GM21825 (cell line): ENCODE results near the gene EHMT1.
"Not testable (repeated sequence)": the region's sequence is repeated elsewhere in the genome, so short reads cannot be mapped to it uniquely, and the experiment has no call there.

Experiments used
- ATAC-seq: cut with Tn5 transposase; IDR thresholded peaks from one replicate; pipeline ENCODE4 v1.9.1; 2021; ENCODE audit warnings: mild to moderate bottlenecking, moderate library complexity; ENCODE audit not compliant: unreplicated experiment

EHMT1 gene

GRCh38 chr9:137800196-137801022 lies 181.6 kb downstream of the EHMT1 start:
- ATAC-seq: no peak

DNA sequence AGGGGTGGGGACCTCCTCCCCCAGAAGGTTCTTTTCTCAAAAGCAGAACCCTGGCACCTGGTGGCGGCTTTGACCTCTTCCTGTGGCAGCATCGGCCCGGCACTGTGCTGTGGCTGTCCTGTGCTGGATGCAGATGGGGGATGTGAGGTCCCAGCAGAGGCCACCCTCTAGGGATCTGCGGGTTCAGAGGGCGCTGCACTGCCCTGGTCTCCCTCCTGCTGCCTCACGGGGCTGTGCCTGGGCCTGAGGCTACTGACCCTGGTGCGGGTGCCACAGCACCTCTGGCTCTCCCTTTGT lies 182.2 kb downstream of the EHMT1 start:
- no peak for ATAC-seq

- ATAC-seq: no peak
Observed at GRCh38 chr9:137802021-137802420, 183.2 kb downstream of the EHMT1 start.

DNA sequence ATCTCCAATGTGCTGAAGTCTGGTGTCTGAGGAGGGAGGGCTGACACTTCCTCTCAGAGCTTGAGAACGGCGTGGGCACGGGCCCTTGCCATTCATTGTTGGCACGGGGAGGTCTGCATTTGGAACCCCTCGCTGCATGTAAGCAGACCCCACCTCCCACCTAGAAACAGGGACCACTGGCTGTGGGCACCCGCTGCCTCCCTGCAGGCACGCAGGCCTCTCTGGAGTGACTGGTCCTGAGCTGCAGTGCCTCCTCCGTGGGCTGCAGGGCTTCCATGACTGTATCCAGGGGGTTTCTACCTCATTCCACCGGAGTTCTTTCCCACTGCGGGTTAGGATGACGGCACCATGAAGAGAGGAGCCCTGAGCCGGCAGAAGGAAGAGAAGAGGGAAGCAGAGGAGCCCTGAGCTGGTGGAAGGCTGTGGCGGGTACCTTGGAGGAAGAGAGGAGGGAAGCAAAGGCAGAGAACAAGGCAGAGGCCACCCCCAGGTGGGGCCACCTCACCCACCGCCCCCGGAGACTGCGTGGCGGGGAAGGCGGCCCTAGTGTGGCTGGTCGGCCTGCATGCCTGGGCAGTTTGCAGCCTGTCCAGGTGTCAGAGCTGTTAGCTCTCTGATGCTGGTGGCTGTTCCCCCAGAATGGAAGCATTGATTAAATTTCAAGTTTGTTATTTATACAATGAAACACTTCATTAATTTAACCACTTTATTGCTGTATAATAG lies 183.9 kb downstream of the EHMT1 start:
- ATAC-seq: no peak

DNA sequence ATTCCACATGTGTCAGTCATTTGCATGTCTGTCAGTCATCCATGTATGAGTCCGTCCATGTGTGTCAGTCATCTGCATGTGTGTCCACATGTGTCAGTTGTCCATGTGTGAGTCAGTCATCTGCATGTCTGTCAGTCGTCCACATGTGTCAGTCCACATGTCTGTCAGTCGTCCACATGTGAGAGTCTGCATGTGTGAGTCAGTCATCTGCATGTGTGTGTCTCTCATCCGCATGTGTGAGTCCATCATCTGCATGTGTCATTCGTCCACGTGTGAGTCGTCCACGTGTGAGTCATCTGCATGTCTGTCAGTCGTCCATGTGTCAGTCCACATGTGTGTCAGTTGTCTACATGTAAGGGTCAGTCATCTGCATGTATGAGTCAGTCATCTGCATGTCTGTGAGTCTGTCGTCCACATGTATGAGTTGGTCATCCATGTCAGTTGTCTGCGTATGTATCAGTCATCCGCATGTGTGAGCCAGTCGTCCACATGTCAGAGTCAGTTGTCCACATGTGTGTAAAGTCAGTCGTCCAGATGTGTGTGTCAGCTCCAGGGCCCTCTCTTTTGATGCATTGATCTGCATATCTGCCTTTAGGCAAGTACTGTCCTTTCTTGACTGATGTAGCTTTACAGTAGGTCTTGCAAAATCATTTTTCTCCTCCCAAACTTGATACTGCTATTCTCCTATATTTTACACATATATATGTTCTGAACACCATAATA lies 186.3 kb downstream of the EHMT1 start:
- no peak for ATAC-seq

DNA sequence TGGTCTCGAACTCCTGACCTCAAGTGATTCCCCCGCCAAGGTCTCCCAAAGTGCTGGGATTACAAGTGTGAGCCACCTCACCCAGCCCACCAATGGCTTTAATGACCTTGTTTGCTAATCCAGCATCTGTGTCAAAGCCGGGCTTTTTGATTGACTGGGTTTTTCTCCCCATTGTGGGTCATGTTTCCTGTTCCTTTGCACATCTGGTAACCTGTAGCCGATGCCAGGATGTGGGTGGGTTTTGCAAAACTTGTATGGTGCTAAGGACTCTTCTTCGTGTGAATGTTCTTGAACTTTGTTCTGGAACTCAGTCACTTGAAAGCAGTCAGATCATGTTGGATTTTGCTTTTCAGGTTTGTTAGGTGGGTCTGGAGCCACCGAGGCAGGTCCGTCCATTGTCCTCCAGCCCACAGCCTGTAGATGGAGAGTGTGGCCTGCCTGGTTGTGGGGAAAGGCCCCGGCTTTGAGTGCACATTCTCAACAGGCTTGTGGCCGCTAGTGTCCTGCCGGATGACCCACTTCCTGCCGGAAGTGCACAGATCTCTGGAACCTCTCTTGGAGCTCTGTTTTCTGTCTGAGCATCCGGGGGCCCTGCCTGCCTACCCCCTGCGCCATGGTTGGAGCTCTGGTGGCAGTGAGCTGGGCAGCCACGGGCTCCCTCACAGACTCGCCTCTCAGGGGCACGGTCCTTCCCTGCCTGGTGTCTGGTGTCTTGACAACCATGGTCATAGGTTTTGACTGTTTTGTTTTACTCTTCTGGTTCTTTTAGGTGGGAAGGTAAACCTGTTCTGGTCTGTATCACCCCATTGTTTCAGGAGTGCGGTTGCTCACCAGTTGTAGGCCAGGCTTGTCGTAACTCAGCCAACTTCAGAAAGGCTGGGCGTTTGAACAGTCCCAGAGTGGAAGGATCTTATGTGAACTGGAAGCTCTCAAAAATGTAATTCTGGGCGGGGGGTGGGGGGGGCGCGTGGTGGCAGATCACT lies 189.2 kb downstream of the EHMT1 start:
- no peak for ATAC-seq

DNA sequence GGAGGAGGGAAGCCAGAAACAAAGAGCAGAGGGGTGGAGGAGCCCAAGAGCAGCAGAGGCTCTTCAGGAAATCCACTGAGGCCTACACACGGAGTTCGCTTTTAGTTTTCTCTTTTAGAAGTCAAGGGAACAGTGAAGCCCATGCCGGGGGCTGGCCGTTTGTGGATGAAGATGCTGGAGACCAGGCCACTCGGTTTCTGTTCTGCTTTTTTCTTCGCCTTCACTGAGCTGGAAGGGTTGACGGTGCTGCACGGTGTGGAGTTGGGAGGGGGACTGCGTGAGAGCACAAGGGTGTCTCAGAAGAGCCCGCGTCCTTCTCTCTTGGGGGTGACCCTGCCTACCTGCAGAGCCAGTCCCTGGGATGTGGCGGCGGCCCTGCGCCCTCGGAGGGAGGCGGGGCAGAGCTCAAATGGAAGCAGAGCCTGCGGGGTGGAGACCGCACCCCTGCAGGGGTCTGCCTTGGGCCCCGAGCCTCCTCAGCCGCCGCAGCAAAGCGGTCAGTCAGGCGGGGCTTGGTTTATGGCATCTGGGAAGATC lies 190.3 kb downstream of the EHMT1 start:
- ATAC-seq: no peak

GRCh38 chr9:137809726-137810450 lies 191.1 kb downstream of the EHMT1 start:
- not testable (repeated sequence) for ATAC-seq

- ATAC-seq: no peak
Observed at GRCh38 chr9:137811283-137811870, 192.6 kb downstream of the EHMT1 start.

DNA sequence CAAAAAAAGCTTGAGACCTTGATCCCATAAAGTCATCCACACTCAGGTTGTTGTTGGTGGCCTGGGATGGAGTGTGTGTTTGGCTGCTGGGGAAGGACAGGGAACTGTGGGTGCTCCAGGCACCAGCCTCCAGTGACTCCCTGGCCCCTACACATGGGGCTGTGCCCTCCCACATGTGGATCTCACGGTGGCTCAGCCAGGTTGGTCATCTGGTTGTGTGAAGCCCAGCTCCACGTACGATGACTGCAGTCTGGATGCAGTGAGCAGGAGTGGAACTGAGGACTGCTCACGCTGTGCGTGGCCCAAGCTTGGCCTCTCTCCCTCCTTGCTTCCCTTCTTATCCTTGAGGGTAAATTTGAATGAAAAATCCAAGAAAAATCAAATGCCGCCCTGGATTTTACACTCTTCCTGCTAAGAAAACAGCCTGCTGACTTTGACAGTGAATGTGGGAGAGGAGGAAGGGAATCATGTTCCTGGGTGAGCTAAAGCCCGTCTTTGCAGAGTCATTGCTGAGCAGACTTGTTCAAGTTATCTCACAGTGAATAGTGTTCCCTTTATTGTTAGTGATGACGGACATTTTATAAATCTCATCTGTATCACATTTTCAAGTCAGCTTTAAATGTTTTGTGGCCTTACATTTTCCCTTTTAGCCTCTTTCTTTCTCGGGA lies 193.7 kb downstream of the EHMT1 start:
- ATAC-seq: no peak

DNA sequence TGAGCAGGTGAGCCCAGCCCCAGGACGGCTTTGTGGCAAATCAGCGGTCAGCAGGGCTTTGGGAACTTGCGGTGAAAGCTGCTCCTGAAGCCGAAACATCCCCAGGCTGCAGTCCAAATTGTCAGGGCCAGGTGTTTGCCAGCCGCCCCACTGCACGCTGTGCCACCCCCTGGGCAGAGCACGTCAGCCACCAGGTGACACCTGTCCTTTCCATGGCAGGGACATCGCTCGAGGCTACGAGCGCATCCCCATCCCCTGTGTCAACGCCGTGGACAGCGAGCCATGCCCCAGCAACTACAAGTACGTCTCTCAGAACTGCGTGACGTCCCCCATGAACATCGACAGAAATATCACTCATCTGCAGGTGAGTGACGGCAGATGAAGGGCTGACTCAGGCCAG lies 194.4 kb downstream of the EHMT1 start:
- no peak for ATAC-seq

DNA sequence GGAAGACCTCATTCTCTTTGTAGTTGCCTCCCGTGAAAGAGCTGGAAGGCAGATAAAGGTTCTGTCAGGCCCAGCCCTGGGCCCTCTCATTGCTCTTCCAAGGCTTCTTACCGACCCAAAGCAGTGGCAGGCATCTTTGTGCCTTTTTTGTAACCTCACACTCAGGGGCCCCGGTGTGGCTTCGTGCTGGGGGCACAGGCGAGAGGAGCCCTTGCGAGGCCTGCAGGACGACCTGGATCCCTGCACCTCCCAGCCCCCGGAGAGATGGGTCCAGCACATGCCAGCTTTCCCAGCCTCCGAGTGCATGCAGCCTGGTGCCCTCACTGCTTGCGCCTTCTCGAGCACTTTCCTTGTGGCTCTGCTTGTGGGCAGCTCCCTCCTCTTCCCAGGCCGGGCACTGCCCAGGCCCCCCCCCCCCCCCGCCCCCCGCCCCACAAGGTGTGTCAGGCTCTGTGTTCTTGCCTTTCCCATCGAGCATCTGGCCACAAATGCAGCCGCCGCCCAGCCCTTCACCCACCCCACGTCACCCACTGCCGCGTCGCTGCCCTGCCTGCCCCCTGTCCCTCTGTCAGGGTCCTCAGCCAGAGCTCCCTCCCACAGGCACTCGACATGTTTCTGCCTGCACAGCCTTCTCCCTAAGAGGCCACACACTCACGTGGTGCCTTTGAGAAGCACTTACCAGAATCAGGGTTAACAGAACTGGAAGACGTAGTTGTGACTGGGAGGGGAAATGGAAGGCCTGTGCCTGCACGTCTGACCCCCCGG lies 195.0 kb downstream of the EHMT1 start:
- ATAC-seq: no peak

GRCh38 chr9:137814436-137814835 lies 195.6 kb downstream of the EHMT1 start:
- ATAC-seq: no peak

- ATAC-seq: no peak
Observed at GRCh38 chr9:137814841-137815240, 196.0 kb downstream of the EHMT1 start.

GRCh38 chr9:137815256-137816255 lies 196.8 kb downstream of the EHMT1 start:
- no peak for ATAC-seq

DNA sequence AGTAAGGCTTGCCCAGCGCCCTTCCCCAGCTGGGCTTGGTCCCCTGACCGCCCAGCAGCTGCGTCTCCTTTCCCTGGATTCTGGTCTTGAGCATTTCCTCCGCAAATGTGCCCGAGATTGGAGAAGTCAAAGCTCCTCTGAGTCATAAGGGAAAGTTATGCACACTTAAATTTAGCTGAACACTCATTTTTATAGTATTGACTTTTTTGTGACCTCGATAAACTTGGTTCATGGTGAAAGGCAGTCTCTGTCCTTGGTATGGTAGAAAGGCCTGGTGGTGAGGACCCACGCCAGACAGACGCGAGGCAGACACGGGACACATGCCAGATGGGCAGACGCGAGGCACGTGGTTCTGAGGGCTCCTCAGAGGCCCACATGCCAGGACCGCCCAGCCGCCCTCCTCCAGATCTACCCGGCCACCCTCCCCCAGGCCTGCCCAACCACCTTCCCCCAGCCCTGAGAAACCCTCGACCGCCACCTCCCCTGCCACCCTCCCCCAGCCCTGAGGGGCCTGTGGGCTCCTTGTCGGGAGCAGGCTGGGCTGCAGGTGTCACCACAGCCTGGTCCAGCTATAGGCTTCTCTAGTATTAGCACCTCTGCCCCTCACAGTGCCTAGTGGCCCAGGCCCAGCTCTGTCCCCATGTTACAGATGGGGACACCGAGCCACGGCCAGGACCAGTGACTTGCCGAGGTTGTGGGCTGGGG lies 197.9 kb downstream of the EHMT1 start:
- no peak for ATAC-seq
